ENCODE results near the gene MEF2A. TPM values are rescaled to one million over a fixed set of nuclear protein-coding genes. Genes with fewer than 3 reads are reported as not detected.
"Not testable (repeated sequence)": the region's sequence is repeated elsewhere in the genome, so short reads cannot be mapped to it uniquely, and the experiment has no call there.

The MEF2A gene
- 10 to 100 TPM; 49.8 to 55.6 (median 52.1) TPM for polyA plus RNA-seq (ENCODE audit: insufficient read length in 4 of 4)

- peak; percentile 91 to 93 (median 92) for DNase-seq (ENCODE audit: low read depth in 4 of 4, low spot score in 2 of 4)
These were observed at the start of gene MEF2A for GRCh38 chr15:99565299-99566156. Gene MEF2A, plus strand, starts transcription at chr15:99565984. Its CDS starts 67,136 bp downstream, at chr15:99633120.

- DNase-seq (ENCODE audit: low read depth in 4 of 4, low spot score in 2 of 4), result no peak
These were observed 47.6 kb upstream of the MEF2A start for GRCh38 chr15:99518191-99518590.

GRCh38 chr15:99519366-99519765 lies 46.4 kb upstream of the MEF2A start:
- DNase-seq (ENCODE audit: low read depth in 4 of 4, low spot score in 2 of 4), result not testable (repeated sequence)

GRCh38 chr15:99522288-99522687 lies 43.5 kb upstream of the MEF2A start:
- DNase-seq (ENCODE audit: low read depth in 4 of 4, low spot score in 2 of 4), result no peak

GRCh38 chr15:99526176-99526575 lies 39.6 kb upstream of the MEF2A start:
- no peak for DNase-seq (ENCODE audit: low read depth in 4 of 4, low spot score in 2 of 4)

GRCh38 chr15:99526671-99527070 lies 39.1 kb upstream of the MEF2A start:
- no peak for DNase-seq (ENCODE audit: low read depth in 4 of 4, low spot score in 2 of 4)

GRCh38 chr15:99536422-99537040 lies 29.3 kb upstream of the MEF2A start:
- no peak for DNase-seq (ENCODE audit: low read depth in 4 of 4, low spot score in 2 of 4)

- DNase-seq (ENCODE audit: low read depth in 4 of 4, low spot score in 2 of 4), result no peak
These were observed 28.4 kb upstream of the MEF2A start for GRCh38 chr15:99537344-99537743.

- no peak for DNase-seq (ENCODE audit: low read depth in 4 of 4, low spot score in 2 of 4)
These were observed 27.5 kb upstream of the MEF2A start for GRCh38 chr15:99538261-99538660.

- DNase-seq (ENCODE audit: low read depth in 4 of 4, low spot score in 2 of 4), result no peak
These were observed 23.0 kb upstream of the MEF2A start for GRCh38 chr15:99542828-99543227.

GRCh38 chr15:99545605-99546004 lies 20.2 kb upstream of the MEF2A start:
- no peak for DNase-seq (ENCODE audit: low read depth in 4 of 4, low spot score in 2 of 4)

- no peak for DNase-seq (ENCODE audit: low read depth in 4 of 4, low spot score in 2 of 4)
These were observed 19.2 kb upstream of the MEF2A start for GRCh38 chr15:99546441-99547100.

GRCh38 chr15:99547517-99547916 lies 18.3 kb upstream of the MEF2A start:
- no peak for DNase-seq (ENCODE audit: low read depth in 4 of 4, low spot score in 2 of 4)

GRCh38 chr15:99550077-99550476 lies 15.7 kb upstream of the MEF2A start:
- no peak for DNase-seq (ENCODE audit: low read depth in 4 of 4, low spot score in 2 of 4)

GRCh38 chr15:99552111-99552510 lies 13.7 kb upstream of the MEF2A start:
- no peak for DNase-seq (ENCODE audit: low read depth in 4 of 4, low spot score in 2 of 4)

- no peak for DNase-seq (ENCODE audit: low read depth in 4 of 4, low spot score in 2 of 4)
These were observed 10.8 kb upstream of the MEF2A start for GRCh38 chr15:99554880-99555488.

- no peak for DNase-seq (ENCODE audit: low read depth in 4 of 4, low spot score in 2 of 4)
These were observed 9.8 kb upstream of the MEF2A start for GRCh38 chr15:99556011-99556410.

GRCh38 chr15:99556578-99556977 lies 9.2 kb upstream of the MEF2A start:
- DNase-seq (ENCODE audit: low read depth in 4 of 4, low spot score in 2 of 4), result no peak

GRCh38 chr15:99558084-99558483 lies 7.7 kb upstream of the MEF2A start:
- DNase-seq (ENCODE audit: low read depth in 4 of 4, low spot score in 2 of 4), result no peak

GRCh38 chr15:99558571-99558970 lies 7.2 kb upstream of the MEF2A start:
- DNase-seq (ENCODE audit: low read depth in 4 of 4, low spot score in 2 of 4), result no peak

Data from left renal cortex interstitium (tissue), 4 donors.